ENCODE data around the gene WTIP.
"Not testable (repeated sequence)": the region's sequence is repeated elsewhere in the genome, so short reads cannot be mapped to it uniquely, and the experiment has no call there.

Gene WTIP

DNA sequence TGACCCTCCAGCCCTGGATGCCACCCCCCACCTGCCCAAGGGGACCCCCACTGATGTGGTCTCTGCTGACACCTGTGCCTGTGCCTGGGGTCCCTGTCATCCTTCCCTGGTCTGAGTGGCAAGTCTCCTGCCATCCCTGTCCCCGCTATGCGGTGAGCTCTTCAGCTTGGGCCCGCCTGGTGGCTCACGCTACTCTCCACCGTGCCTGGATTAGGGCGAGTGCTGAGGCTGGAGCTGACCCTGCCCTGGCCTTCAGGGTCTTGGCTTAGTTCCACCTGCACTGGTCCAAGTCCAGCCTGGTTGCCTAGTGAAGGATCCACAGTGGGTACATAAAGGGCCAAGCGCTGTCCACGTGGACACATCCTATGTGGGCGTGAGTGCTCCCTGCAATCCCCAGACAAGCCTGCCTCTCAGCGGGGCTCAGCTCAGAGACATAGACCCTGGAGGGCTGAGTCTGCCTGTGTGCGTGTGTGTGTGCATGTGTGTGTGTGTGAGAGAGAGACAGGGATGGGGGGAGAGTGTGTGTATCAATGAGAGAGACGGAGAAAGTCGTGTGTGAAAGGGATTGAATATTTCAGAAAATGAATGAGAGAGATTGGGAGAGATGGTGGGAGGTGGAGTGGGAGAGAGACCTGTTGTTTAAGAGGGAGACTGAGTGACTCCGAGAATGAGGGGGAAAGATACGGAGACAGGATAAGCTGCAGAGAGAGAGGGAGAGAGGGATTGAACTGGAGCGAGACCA, 22.1 kb downstream of the WTIP start:
- no peak for DNase-seq (ENCODE audit: low spot score)

- DNase-seq (ENCODE audit: low spot score) = no peak
These were observed 22.8 kb downstream of the WTIP start for GRCh38 chr19:34504273-34504808.

GRCh38 chr19:34504809-34505291, 23.3 kb downstream of the WTIP start:
- no peak for DNase-seq (ENCODE audit: low spot score)

DNA sequence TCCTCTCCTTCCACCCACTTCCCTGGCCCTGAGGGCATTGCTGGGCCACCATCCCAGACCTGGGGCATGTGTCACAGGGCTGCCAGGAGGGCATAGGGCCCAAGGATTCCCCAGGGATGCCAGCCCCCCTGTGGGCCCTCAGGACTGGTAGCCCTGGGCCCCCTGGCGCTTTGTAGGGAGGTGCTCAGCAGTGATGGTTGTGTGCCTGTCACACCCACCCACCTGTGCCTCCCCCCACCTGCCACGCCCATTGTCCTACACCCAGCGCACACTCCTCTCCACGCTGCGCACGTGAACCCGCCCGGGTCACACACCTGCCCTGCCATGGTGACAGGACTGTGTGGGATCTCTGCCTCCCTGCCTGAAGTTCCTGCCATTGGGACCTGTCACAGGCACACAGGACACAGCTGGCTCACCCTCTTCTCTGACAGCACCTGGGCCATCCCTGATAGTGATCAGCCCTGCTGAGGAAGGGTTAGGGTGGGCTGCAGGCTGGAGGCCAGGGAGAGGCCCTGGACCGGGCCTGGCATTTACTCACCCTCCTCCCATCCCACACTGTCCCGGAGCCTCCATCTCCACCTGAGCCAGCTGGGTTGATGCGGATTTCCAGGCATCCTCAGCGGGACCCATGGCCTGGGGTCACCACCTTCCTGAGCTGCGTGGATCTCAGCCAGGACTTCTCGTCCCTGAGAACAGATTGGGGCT, 23.9 kb downstream of the WTIP start:
- DNase-seq (ENCODE audit: low spot score) = no peak

DNA sequence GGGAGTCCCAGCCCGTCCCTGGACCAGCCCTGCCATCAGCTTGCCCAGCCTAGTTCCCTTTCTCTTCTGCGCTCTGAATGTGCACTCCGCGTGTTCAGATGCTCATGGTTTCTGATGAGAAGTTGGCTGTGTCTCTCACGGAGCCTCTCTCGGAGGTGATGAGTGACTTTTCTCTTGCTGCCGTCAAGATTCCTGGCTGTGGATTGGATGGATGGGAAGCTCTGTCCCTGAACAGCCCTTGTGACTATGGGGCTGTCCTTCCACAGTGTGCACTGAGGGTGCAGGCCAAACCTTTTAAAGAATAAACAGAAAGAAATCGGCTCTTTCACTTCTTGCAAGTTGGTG, 24.4 kb downstream of the WTIP start:
- no peak for DNase-seq (ENCODE audit: low spot score)

- no peak for DNase-seq (ENCODE audit: low spot score)
These were observed 26.0 kb downstream of the WTIP start for GRCh38 chr19:34507414-34508067.

DNA sequence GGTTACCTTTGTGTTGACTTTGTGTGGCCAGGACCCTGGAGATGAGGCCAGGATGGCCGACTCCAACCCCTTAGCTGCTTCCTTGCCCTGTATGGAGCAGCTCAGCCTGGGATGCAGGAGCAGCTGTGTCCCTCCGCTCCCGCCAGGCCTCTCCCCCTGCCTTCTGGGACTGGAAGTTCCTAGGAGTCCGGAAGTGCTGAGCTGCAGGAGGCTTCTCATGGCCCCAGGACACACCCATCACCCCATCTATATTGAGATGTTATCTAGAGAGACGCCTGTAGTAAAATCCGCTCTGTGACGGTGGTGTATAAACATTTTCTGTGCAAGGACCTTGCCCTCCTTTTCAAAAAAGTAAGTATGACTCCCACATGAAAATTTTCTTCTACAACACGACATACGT, 27.0 kb downstream of the WTIP start:
- DNase-seq (ENCODE audit: low spot score) = no peak

GRCh38 chr19:34510904-34511303, 29.3 kb downstream of the WTIP start:
- DNase-seq (ENCODE audit: low spot score) = not testable (repeated sequence)

DNA sequence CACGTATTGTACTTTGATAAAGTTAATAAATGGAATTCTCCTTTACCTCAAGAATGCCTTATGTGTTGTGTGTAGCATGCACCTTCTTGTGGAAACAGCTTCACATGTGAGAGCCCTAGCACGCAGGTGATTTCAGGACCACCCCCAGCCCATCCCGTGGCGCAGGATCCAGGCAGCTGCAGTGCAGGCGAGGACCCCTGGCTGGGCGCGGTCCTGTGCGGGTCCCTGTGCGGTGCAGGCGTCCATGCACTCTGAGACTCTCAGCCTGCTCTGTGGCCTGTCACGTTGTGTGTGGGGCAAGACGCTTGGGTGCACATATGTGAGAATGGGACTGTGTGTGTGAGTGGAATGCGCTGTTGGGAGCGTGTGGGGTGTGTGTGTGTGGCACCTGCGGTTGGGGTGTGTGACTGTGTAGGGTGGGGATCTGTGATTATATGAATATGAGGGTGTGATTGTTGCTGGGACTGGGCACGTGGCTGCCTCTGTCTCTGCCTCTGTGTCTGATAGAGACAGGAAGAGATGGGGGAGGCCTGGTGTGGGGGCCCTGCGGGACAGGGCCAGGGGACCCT, 30.8 kb downstream of the WTIP start:
- no peak for DNase-seq (ENCODE audit: low spot score)

DNA sequence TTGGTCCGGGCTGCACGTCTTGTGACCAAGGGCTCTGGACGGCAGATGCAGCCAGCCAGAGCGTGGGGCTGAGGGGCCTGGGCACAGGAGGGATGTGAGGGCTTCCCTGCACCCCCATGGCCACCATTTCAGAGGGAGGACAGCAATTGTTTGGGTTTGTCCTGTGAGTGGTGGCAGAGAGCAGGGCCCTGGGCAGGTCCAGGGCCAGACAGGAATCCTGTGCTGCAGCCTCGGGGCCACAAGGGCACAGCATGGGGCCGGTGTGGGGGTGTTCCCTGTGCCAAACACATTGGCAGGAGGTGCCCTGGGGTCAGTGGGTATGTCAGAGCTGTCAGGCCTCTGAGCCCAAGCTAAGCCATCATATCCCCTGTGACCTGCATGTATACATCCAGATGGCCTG, 32.2 kb downstream of the WTIP start:
- DNase-seq (ENCODE audit: low spot score) = no peak

DNA sequence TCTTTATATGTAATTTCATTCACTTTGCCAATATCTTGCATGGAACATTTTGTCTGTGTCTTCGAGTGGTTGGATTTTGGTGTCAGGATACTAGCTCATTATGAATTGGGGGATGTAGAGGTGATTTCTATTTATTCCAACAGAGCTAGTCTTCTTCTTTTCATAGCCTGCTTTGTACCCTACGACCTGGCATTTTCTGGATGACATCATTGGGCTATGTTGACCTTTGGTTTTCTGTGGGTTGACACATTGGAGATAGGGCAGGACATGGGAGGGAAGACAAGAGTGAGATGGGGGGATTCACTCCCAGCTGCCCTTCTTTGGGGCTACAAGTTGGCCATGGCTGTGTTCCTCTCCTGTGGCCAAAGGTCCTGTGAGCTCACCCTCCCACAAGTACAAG, 38.0 kb downstream of the WTIP start:
- DNase-seq (ENCODE audit: low spot score) = no peak

DNA sequence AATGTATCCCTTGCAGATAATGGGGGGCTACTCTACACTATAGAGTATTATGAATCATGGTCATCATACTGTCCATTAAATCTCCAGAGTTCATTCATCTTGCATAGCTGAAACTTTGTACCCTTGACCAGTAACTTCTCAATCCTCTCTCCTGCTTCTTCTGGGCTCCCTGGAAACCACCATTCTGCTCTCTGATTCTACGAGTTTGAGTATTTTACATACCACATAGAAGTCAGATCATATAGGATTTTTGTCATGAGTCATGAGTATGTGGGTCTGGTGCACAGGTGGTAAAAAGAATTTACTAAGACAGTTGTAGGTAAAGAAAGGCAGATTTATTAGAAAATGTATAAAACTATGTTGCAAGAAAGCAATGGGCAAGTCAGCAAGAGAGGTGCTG, 41.9 kb downstream of the WTIP start:
- DNase-seq (ENCODE audit: low spot score) = no peak

DNA sequence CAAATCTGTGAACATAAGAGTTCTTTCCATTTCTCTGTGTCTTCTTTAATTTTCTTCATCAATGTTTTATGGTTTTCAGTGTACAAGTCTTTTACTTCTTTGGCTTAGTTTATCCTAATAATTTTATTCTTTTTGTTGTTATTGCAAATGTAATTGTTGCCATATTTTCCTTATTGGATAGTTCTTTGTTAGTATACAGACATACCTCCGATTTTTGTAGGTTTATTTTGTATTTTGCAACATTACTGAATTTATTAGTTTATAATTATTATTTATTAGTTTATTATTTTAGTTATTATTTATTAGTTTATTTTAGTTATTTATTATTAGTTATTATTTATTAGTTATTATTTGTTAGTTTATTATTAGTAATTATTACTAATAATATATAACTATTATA, 43.4 kb downstream of the WTIP start:
- no peak for DNase-seq (ENCODE audit: low spot score)

DNA sequence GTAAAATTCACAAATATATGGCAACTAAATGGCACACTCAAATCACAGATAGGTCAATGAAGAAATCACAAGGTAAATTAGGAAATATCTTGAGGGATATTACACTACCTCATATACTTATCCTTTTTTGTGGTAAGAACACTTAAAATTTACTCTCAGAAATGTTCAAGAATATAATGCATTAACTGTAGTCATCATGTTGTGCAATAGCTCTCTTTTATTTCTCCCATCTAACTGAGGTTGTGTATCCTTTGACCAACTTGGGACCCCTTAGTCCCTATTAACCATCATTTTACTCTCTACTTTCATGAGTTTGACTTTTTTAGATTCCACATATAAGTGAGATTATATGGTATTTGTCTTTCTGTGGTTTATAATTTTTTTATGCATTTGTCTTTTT, 52.6 kb downstream of the WTIP start:
- DNase-seq (ENCODE audit: low spot score) = no peak

GRCh38 chr19:34539396-34539795, 57.8 kb downstream of the WTIP start:
- DNase-seq (ENCODE audit: low spot score) = no peak

GRCh38 chr19:34540811-34541557, 59.4 kb downstream of the WTIP start:
- DNase-seq (ENCODE audit: low spot score) = no peak

DNA sequence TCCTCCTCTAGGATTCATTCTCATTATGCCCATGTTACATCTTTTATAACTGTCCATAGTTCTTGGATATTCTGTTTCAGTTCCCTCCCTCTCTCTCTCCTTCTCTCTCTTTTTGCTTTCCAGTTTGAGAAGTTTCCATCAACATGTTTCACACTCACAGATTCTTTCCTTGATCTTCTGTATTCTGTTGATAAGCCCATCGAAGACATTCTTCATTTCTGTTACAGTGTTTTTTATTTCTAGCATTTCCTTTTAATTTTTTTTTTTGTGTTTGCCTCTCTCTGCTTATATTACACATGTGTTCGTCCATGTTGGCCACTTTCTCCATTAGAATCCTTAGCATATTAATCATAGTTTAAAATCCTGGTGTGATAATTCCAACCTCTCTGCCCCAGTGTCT, 68.3 kb downstream of the WTIP start:
- DNase-seq (ENCODE audit: low spot score) = no peak

GRCh38 chr19:34555447-34555846, 73.9 kb downstream of the WTIP start:
- no peak for DNase-seq (ENCODE audit: low spot score)

DNA sequence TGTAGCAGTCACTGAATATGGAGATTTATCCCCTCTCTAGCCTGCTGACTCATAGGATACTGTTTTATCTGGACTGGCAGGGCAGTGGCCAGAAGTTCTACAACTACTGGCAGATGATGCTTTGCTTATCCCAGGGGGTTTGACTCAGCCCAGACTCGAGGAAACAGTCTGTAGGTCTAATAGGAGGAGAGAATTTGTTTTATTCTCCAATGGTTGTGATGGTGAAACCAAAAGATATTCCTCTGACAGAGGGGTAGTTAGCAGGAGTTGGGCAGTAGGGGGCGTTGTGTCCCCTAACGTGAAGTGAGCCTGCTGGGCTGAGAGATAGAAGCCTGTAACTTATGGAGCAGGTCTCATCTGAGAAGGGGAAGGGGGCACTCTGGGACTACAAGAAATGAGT, 74.9 kb downstream of the WTIP start:
- DNase-seq (ENCODE audit: low spot score) = peak; percentile 8

GRCh38 chr19:34559045-34559444, 77.5 kb downstream of the WTIP start:
- DNase-seq (ENCODE audit: low spot score) = no peak

- no peak for DNase-seq (ENCODE audit: low spot score)
These were observed 78.7 kb downstream of the WTIP start for GRCh38 chr19:34560229-34560628.
